DMS79 treated with DMSO at 0.1 percent for 48 hours (cell line): ENCODE data around the gene LPAR1.
"Not testable (repeated sequence)": the region's sequence is repeated elsewhere in the genome, so short reads cannot be mapped to it uniquely, and the experiment has no call there.

Experiments
- DNase-seq: peaks from one replicate; lab custom pipeline; 2025; lab: John Stamatoyannopoulos, UW

Gene LPAR1

DNA sequence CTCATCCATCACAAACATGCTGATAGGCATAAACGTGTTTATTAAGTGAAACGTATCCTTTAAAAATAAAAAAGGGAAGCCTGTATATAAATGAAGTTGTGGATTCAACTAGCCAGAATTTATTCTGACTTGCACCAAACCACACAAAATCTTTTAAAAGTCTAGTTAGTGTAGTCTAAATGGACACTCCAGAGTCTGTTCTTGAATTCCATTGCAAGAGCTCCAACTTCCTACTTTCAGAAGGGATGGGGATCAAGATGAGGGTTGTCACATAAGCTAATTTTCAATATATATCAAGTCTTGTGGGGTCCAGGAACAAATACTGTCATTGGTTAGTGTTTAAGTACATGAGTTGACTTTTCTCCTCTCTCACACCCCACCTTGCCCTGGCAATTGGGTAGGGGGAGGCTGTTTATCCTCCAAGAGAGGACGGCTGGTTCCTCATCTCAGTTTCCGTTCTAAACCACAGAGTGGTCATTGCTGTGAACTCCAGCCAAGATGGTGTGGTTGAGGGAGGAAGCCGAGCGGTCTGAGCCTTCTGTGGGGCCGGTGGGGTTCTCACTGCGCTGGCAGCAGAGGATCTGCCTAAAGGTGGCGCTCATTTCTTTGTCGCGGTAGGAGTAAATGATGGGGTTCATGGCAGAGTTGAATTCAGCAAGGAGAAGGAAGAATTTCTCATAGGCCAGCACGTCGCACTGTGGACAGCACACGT lies 163.2 kb downstream of the LPAR1 start:
- DNase-seq: no peak

DNA sequence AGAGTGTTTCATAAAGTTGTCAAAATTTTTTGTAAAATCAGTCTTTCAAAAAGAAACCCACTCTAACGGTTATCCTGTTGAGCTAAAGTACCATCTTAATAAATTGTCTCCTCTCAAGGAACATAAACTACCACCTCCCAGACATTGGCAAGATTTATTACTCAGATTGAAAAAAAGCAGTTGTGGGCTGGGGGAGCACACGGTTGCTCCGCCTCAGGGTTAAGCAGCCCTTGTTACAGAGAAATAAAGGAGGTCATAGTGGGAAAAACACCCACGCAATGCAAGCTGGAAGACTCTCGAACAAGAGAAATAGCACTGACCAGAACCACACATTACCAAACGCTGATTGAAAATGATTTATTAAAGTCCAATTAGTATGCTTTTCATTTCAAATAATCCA lies 165.3 kb downstream of the LPAR1 start:
- no peak for DNase-seq

GRCh38 chr9:110871736-110872135 lies 166.5 kb downstream of the LPAR1 start:
- DNase-seq: no peak

GRCh38 chr9:110869931-110870330 lies 168.3 kb downstream of the LPAR1 start:
- DNase-seq: no peak

GRCh38 chr9:110864011-110864410 lies 174.3 kb downstream of the LPAR1 start:
- DNase-seq: no peak

GRCh38 chr9:110861370-110862110 lies 176.7 kb downstream of the LPAR1 start:
- DNase-seq: not testable (repeated sequence)

DNA sequence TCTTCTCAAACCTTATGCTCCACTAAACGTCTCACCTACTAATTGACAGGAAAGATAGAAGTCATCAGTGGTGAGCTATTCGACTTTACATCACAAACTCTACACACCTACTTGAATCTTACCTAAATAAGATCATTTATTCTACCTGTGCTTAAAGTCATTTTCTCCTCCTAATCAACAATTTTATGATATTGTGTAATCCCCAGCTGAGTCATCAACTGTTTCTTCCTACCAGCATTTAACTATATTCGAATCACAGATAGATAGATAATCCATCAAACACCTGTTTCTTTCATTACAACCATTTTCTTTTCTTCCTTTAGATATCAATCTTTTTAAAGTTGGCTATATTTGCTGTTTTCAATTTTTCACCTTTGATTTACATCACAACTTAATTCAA lies 181.5 kb downstream of the LPAR1 start:
- DNase-seq: no peak

GRCh38 chr9:110850401-110851135 lies 187.7 kb downstream of the LPAR1 start:
- DNase-seq: no peak

DNA sequence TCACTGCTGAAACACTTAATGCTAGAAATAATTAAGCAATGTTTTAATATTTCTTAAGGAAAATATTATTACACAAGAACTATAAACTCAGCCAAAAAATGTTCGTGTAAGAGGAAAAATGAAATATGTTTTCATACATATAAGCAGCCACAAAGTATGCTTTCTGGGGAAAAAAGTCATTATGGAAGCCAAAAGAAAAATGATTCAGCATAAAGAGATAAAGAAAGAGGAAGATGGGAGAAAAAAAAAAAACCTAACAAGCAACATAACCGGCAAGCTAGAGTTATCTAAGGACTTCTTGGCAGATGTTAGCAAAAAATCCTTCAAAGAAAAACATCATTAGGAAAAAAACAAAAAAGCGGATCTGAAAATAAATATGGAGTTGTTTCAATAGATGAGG lies 190.6 kb downstream of the LPAR1 start:
- DNase-seq: no peak

GRCh38 chr9:110846215-110846614 lies 192.1 kb downstream of the LPAR1 start:
- DNase-seq: no peak

GRCh38 chr9:110844121-110844520 lies 194.1 kb downstream of the LPAR1 start:
- DNase-seq: no peak

- no peak for DNase-seq
Observed at GRCh38 chr9:110842986-110843385, 195.3 kb downstream of the LPAR1 start.

DNA sequence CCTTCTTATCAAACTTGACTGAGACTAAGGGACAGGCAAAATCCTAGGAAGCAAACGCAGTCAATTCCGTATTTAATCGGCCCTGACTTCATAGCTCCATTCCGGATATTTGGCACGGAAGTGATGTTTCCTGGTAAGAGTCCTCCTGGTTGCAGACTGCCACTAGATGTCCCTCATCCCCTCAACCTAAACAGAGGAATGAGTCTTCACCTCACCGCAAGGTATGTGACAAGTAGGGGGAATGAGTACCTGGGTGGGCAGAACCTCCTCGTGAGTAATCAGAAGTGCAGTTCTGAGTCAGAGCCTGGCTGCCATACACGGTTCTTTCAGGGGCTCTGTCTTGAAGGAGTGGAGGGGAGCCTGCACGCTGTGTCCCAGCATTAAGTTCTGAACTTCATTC lies 196.1 kb downstream of the LPAR1 start:
- DNase-seq: no peak

DNA sequence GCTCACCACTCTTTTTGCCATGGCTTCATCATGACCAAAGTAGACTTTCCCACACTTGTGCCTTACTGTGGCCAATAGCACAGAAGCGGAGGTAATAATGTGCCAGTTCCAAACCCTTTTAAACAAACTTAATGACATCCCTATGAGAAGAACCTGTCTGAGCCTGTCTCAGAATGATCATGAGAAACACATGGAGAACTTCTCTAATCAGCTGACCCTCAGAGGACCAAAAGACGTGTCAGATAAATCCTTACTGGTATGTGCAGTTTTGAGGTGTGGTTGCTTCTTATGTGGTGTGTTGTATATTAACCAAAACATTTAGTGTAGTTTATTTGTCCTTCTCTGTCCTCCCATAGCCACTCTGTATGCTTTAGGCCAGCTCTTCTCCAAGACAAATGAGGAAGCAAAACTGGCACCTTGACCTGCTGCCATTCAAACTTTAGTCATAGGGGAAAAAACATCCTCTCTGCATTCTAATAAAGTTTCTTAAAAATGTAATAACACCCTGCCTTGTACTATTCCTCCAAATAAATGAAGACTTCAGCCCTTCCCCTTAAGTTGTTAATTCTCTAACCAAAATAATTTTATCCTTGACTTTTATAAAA lies 200.8 kb downstream of the LPAR1 start:
- no peak for DNase-seq

- DNase-seq: no peak
Observed at GRCh38 chr9:110835859-110836271, 202.4 kb downstream of the LPAR1 start.

DNA sequence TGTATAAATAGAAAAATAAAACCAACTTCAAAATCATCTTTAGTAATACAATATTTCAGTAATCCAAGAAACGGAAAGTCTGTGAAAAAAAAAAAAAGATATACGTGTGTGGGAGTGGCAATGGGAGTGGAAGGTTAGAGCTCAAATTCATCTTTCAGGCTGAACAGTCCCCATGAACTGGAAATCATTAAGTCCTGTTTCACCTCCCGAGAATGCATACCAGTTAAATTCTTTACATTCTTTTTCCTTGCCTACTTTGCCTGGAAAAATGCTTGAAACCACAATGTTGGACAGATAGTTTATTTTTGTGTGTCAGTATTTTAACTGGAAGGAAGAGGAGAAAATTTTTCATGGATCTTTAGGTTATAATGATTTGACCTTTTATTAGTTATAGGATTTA lies 202.9 kb downstream of the LPAR1 start:
- DNase-seq: no peak

DNA sequence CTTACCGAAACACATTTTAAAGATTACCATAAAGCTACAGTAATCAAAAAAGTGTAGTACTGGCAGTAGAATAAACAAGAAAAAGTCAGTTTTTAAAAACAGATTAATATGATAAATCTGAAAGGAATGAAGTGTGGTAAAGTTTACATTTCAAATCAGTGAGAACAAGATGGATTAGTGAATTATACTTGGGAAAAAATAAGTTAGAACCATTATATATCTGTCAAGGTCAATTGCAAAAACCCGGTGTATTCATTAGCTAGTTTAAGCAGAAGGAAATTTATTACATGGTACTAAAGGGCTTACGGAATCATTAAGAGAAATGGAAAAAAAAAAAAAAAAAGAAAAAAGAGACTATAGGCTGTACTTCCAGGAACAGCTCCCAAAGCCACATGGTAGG lies 205.3 kb downstream of the LPAR1 start:
- no peak for DNase-seq

DNA sequence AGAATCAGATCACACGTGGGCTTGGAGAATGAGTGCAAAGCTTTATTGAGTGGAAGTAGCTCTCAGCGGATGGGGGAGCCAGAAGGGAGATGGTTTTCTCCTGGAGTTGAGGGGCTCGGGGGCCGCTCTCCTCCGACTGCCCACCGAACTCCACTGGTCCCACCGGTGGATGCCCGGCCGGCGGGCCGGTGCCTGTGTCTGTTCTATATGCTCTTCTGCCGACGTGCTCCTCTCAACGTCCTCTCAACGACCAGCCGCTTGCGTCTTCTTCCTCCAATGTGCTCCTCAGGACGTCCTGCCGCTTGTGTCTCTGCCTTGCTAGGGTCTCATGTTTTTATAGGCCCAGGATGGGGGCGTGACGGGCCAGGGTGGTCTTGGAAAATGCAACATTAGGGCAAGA lies 207.8 kb downstream of the LPAR1 start:
- DNase-seq: no peak

- DNase-seq: no peak
Observed at GRCh38 chr9:110828264-110828663, 210.0 kb downstream of the LPAR1 start.

DNA sequence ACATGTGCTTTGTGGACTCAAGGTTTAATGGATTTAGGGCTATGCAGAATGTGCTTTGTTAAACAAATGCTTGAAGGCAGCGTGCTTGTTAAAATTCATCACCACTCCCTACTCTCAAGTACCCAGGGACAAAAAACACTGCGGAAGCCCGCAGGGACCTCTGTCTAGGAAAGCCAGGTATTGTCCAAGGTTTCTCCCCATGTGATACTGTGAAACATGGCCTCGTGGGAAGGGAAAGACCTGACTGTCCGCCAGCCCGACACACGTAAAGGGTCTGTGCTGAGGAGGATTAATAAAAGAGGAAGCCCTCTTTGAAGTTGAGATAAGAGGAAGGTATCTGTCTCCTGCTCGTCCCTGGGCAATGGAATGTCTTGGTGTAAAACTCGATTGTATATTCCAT lies 211.9 kb downstream of the LPAR1 start:
- not testable (repeated sequence) for DNase-seq

DNA sequence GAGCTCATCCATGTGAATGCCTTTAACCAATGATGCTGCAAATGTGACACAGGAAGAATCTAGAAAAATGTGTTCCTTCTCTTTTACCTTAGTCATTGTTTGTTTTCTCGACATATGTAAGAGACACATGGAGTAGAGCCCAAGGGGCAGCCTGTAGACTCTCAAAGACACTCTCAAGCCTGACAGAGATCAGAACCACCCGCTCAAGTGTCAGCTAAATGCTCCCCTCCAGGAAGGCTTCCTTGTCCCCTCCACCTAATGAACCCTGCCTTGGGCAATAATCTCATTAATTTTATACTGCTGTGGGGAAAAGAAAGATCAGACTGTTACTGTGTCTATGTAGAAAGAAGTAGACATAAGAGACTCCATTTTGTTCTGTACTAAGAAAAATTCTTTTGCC lies 212.3 kb downstream of the LPAR1 start:
- no peak for DNase-seq

DNA sequence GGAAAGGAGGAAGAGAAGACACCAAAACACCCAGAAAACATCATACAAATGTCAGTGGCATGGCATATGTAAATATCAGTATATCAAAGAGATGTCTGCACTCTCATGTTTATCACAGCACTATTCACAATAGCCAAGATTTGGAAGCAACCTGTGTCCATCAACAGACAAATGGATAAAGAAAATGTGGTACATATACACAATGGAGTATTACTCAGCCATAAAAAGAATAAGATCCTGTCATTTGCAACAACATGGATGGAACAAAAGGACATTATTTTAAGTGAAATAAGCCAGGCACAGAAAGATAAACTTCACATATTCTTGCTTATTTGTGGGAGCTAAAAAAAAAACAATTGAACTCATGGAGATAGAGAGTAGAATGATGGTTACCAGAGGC lies 213.1 kb downstream of the LPAR1 start:
- DNase-seq: not testable (repeated sequence)
